Muscle of leg (tissue), 11 donors: Measurements from ENCODE around the gene ANAPC2. TPM values are rescaled to one million over a fixed set of nuclear protein-coding genes. Genes with fewer than 3 reads are reported as not detected.

Experiments used
- DNase-seq: peaks from one replicate; pipeline ENCODE4 v3.0.0; 2013
- H3K27ac ChIP-seq: one replicate; pipeline ENCODE4 v1.5.1; 2013; ENCODE audit warnings: mild to moderate bottlenecking, low read length, control low read depth
- H3K27me3 ChIP-seq: one replicate; pipeline ENCODE4 v1.6.1; 2013; ENCODE audit warnings: low read length; ENCODE audit not compliant: control insufficient read depth, insufficient read depth
- H3K36me3 ChIP-seq: one replicate; pipeline ENCODE4 v1.6.1; 2013; ENCODE audit warnings: low read length; ENCODE audit not compliant: control insufficient read depth, insufficient read depth
- H3K4me1 ChIP-seq: one replicate; pipeline ENCODE4 v1.6.1; 2013; ENCODE audit warnings: low read length; ENCODE audit not compliant: control insufficient read depth, insufficient read depth
- H3K4me3 ChIP-seq: one replicate; pipeline ENCODE4 v1.5.1; 2013; ENCODE audit warnings: low read length, control low read depth
- H3K9me3 ChIP-seq: replicated peaks from 2 replicates; pipeline ENCODE4 v1.6.1; 2013; ENCODE audit warnings: low read depth, low read length; ENCODE audit not compliant: control insufficient read depth
- WGBS: methylation state at CpG from one replicate; pipeline ENCODE4 v1.1.5; 2013; ENCODE audit warnings: missing lambda C conversion rate; ENCODE audit not compliant: insufficient coverage; 5-methylcytosine and 5-hydroxymethylcytosine counted together
- polyA plus RNA-seq, 8 donors: library from polyadenylated mRNA; unstranded; fragments of 120-200 nt; gene quantifications; one replicate each; pipeline versions ENCODE4 v1.2.1 to v1.2.3, GENCODE V29; 2013; ENCODE audit warnings: inconsistent platforms in 1 of 8, low replicate concordance in 1 of 8; ENCODE audit not compliant: insufficient read length in 8 of 8, insufficient read depth in 1 of 8
- total RNA-seq: library from RNA; stranded (reverse); fragments of 120-200 nt; gene quantifications from one replicate; pipeline ENCODE4 v1.2.4, GENCODE V29; 2013

ANAPC2 gene
- total and polyA plus RNA-seq, 9 donors: 20.4 to 41.6 (median 31.1) TPM

- H3K4me1 ChIP-seq: peaks cover 23% of the 10 kb centered on the region
- no peak overlapping the region for H3K27ac ChIP-seq
- 92% methylated on average over 27 of the region's 27 CpGs for WGBS
- no peaks in the 10 kb centered on the region for H3K9me3 ChIP-seq
- DNase-seq: no peak
- peaks cover 78% of the 10 kb centered on the region for H3K36me3 ChIP-seq
- H3K27me3 ChIP-seq: no peaks in the 10 kb centered on the region
- H3K4me3 ChIP-seq: no peak overlapping the region
Observed at GRCh38 chr9:137183980-137184595, 4.3 kb downstream of the ANAPC2 start.

GRCh38 chr9:137182836-137183235 lies 5.5 kb downstream of the ANAPC2 start:
- no peaks in the 10 kb centered on the region for H3K9me3 ChIP-seq
- H3K27ac ChIP-seq: no peak overlapping the region
- H3K4me1 ChIP-seq: peaks cover 18% of the 10 kb centered on the region
- WGBS: 95% methylated on average over 17 of the region's 17 CpGs
- no peak for DNase-seq
- H3K4me3 ChIP-seq: no peak overlapping the region
- H3K36me3 ChIP-seq: peaks cover 90% of the 10 kb centered on the region
- no peaks in the 10 kb centered on the region for H3K27me3 ChIP-seq

DNA sequence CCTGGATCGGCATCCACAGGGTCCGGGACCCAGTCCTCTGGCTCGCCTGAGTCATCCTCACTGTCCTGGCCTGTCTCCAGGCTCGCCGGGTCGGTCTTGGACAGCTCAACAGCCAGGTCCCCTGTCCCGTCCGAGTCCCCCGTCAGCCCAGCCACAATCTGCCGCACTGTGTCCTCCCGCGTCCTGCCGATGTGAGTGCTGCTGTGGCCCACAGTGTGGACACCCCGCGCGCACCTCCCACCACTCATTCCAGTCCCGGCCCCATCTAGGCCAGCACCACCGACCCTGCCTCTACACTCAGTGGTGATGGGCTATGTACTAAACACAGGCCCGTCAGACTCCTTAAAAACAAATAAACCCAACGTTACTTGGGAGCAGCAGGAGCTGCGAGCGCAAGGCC lies 6.7 kb downstream of the ANAPC2 start:
- peaks cover 93% of the 10 kb centered on the region for H3K36me3 ChIP-seq
- WGBS: 94% methylated on average over 21 of the region's 22 CpGs

DNA sequence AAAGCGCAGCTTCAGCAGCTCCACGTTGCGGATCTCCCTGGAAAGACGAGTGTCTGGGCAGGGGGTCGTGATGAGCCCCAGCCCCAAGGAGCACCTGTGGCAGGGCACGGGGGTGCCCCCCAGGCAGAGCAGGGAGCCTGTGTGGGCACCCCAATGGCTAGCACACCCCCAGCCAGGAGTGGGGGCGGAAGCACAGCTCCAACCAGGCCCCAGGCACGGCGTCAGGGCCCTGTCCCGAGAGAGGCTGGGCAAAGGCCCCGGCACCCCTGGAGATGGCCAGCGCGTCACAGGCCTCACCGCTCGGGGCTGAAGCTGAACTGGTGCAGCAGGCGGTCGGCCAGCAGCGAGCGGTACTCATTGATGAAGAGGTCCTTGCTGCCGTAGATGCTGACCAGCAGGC lies 7.9 kb downstream of the ANAPC2 start:
- peaks cover 81% of the 10 kb centered on the region for H3K36me3 ChIP-seq
- H3K27me3 ChIP-seq: no peaks in the 10 kb centered on the region
- no peaks in the 10 kb centered on the region for H3K4me1 ChIP-seq
- no peak overlapping the region for H3K27ac ChIP-seq
- whole genome bisulfite sequencing: 91% methylated on average over 20 of the region's 20 CpGs
- no peaks in the 10 kb centered on the region for H3K9me3 ChIP-seq
- no peak overlapping the region for H3K4me3 ChIP-seq
- DNase-seq: no peak

More for the DNA sequence above, 6.7 kb downstream of the ANAPC2 start:
- DNase-seq: no peak
- no peak overlapping the region for H3K4me3 ChIP-seq
- peaks cover 7% of the 10 kb centered on the region for H3K4me1 ChIP-seq
- H3K9me3 ChIP-seq: no peaks in the 10 kb centered on the region
- no peak overlapping the region for H3K27ac ChIP-seq
- H3K27me3 ChIP-seq: no peaks in the 10 kb centered on the region

- no peaks in the 10 kb centered on the region for H3K4me1 ChIP-seq
- H3K27ac ChIP-seq: no peak overlapping the region
- H3K27me3 ChIP-seq: peaks cover 5% of the 10 kb centered on the region
- DNase-seq: no peak
- H3K4me3 ChIP-seq: no peak overlapping the region
- WGBS: 94% methylated on average over 15 of the region's 17 CpGs
- no peaks in the 10 kb centered on the region for H3K9me3 ChIP-seq
- H3K36me3 ChIP-seq: peaks cover 74% of the 10 kb centered on the region
Observed at GRCh38 chr9:137179761-137180160, 8.6 kb downstream of the ANAPC2 start.

GRCh38 chr9:137178939-137179630 lies 9.3 kb downstream of the ANAPC2 start:
- H3K27ac ChIP-seq: no peak overlapping the region
- H3K9me3 ChIP-seq: no peaks in the 10 kb centered on the region
- 85% methylated on average over 13 of the region's 19 CpGs for WGBS
- no peak for DNase-seq
- H3K27me3 ChIP-seq: peaks cover 10% of the 10 kb centered on the region
- no peaks in the 10 kb centered on the region for H3K4me1 ChIP-seq
- H3K4me3 ChIP-seq: no peak overlapping the region
- peaks cover 67% of the 10 kb centered on the region for H3K36me3 ChIP-seq

GRCh38 chr9:137178201-137178938 lies 10.0 kb downstream of the ANAPC2 start:
- Histone ChIP-seq H3K4me1 (no peaks in the 10 kb centered on the region), H3K27ac (no peak overlapping the region), H3K4me3 (no peak overlapping the region), H3K27me3 (peaks cover 17% of the 10 kb centered on the region), H3K36me3 (peaks cover 60% of the 10 kb centered on the region), H3K9me3 (no peaks in the 10 kb centered on the region)
- 87% methylated on average over 22 of the region's 23 CpGs for WGBS
- no peak for DNase-seq

GRCh38 chr9:137176302-137177182 lies 11.8 kb downstream of the ANAPC2 start:
- no peak for DNase-seq
- Histone ChIP-seq H3K4me3 (no peak overlapping the region), H3K4me1 (peaks cover 4% of the 10 kb centered on the region), H3K27me3 (peaks cover 23% of the 10 kb centered on the region), H3K9me3 (no peaks in the 10 kb centered on the region), H3K36me3 (peaks cover 43% of the 10 kb centered on the region), H3K27ac (no peak overlapping the region)
- WGBS: 45% methylated on average over 15 of the region's 17 CpGs

DNA sequence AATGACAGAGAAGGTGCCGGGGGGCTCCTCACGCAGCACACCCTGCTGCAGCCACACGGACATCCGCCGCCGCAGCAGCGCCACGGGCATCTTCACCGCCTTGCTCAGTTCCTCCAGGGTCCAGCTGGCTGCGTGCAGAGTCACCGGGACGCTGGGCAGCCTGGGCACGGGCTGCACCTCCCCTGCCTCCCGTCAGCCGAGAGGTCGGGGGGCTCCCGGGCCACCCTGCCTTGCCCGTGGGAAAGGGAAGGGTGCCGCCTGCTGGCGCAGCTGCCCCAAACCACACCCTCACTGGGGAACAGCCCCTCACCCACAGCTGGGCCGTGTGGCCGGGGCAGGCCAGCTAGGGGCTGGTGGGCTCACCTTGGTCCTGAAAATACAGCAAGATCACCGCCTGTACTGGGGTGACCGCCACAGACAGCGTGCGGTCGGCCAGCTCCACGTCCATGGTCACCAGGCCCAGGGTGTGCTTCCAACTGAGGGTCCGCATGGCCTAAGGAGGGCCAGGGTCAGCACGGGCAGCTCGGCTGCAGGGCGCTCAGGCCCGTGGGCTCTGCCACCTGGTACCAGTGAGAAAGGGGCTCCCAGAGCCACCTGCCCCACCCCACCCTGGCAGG lies 12.9 kb downstream of the ANAPC2 start:
- no peak for DNase-seq
- Histone ChIP-seq H3K36me3 (peaks cover 32% of the 10 kb centered on the region), H3K27me3 (peaks cover 34% of the 10 kb centered on the region), H3K4me1 (peaks cover 4% of the 10 kb centered on the region), H3K4me3 (no peak overlapping the region), H3K9me3 (no peaks in the 10 kb centered on the region), H3K27ac (no peak overlapping the region)
- 42% methylated on average over 27 of the region's 33 CpGs for WGBS
